ENCODE measurements around the gene SMPX.

GRCh38 chrX:21656587-21657317, 101.2 kb downstream of the SMPX start:
- TF ChIP-seq CTCF (IDR thresholded peaks at IDR 0.05), result no peak
- no peak for TF ChIP-seq EP300 (IDR thresholded peaks at IDR 0.05)
- TF ChIP-seq POLR2A (IDR thresholded peaks at IDR 0.05), result no peak

All from stomach (tissue), 4 donors.